ENCODE measurements around the gene ABHD2. TPM values are rescaled to one million over a fixed set of nuclear protein-coding genes. Genes with fewer than 3 reads are reported as not detected.
"Not testable (repeated sequence)": the region's sequence is repeated elsewhere in the genome, so short reads cannot be mapped to it uniquely, and the experiment has no call there.

Gene ABHD2
- total and polyA plus RNA-seq, 2 donors: 5.6 to 13.7 TPM

- peaks cover 3 to 16% of the 10 kb centered on the region in 2 donors for H3K4me1 ChIP-seq (ENCODE audit: control insufficient read depth in 2 of 2, insufficient read depth in 2 of 2, low read length in 2 of 2)
- peak overlapping the region; percentile 80 to 90 for H3K4me3 ChIP-seq (ENCODE audit: low read length in 2 of 2)
- no peak for DNase-seq (ENCODE audit: low read depth in 6 of 9, low spot score in 9 of 9)
- peak overlapping the region in 1 of 2 donors; percentile 50 for H3K27ac ChIP-seq (ENCODE audit: low read depth in 1 of 2, low read length in 1 of 2)
- under 1% methylated on average over 6 of the region's 6 CpGs for WGBS
- peaks cover 4 to 19% of the 10 kb centered on the region in 2 donors for H3K36me3 ChIP-seq (ENCODE audit: control insufficient read depth in 2 of 2, insufficient read depth in 2 of 2, low read length in 1 of 2)
- H3K9me3 ChIP-seq (ENCODE audit: control insufficient read depth in 2 of 2, insufficient read depth in 1 of 2, low read length in 1 of 2): peaks cover 0 to 3% of the 10 kb centered on the region in 2 donors
- H3K27me3 ChIP-seq (ENCODE audit: control insufficient read depth in 2 of 2, insufficient read depth in 1 of 2, low read length in 1 of 2): peaks cover 0 to 9% of the 10 kb centered on the region in 2 donors
These were observed 156.3 kb downstream of the ABHD2 start for GRCh38 chr15:89244574-89244903.

- H3K27ac ChIP-seq (ENCODE audit: low read depth in 1 of 2, low read length in 1 of 2): no peak overlapping the region
These were observed 159.2 kb downstream of the ABHD2 start for GRCh38 chr15:89247446-89247845.

GRCh38 chr15:89248584-89248983, 160.3 kb downstream of the ABHD2 start:
- peaks cover 0 to under 1% of the 10 kb centered on the region in 2 donors for H3K27me3 ChIP-seq (ENCODE audit: control insufficient read depth in 2 of 2, insufficient read depth in 1 of 2, low read length in 1 of 2)
- over 99% methylated on average over 2 of the region's 2 CpGs for WGBS
- peaks cover 3 to 10% of the 10 kb centered on the region in 2 donors for H3K4me1 ChIP-seq (ENCODE audit: control insufficient read depth in 2 of 2, insufficient read depth in 2 of 2, low read length in 2 of 2)
- no peak overlapping the region for H3K4me3 ChIP-seq (ENCODE audit: low read length in 2 of 2)
- no peak overlapping the region for H3K27ac ChIP-seq (ENCODE audit: low read depth in 1 of 2, low read length in 1 of 2)
- no peak for DNase-seq (ENCODE audit: low read depth in 6 of 9, low spot score in 9 of 9)
- H3K36me3 ChIP-seq (ENCODE audit: control insufficient read depth in 2 of 2, insufficient read depth in 2 of 2, low read length in 1 of 2): peaks cover 4 to 27% of the 10 kb centered on the region in 2 donors
- H3K9me3 ChIP-seq (ENCODE audit: control insufficient read depth in 2 of 2, insufficient read depth in 1 of 2, low read length in 1 of 2): peaks cover 0 to 3% of the 10 kb centered on the region in 2 donors

More at GRCh38 chr15:89247446-89247845, 159.2 kb downstream of the ABHD2 start:
- H3K36me3 ChIP-seq (ENCODE audit: control insufficient read depth in 2 of 2, insufficient read depth in 2 of 2, low read length in 1 of 2): peaks cover 4 to 23% of the 10 kb centered on the region in 2 donors
- H3K27me3 ChIP-seq (ENCODE audit: control insufficient read depth in 2 of 2, insufficient read depth in 1 of 2, low read length in 1 of 2): peaks cover 0 to 9% of the 10 kb centered on the region in 2 donors
- no peak overlapping the region for H3K4me3 ChIP-seq (ENCODE audit: low read length in 2 of 2)
- no peak for DNase-seq (ENCODE audit: low read depth in 6 of 9, low spot score in 9 of 9)
- H3K9me3 ChIP-seq (ENCODE audit: control insufficient read depth in 2 of 2, insufficient read depth in 1 of 2, low read length in 1 of 2): peaks cover 0 to 3% of the 10 kb centered on the region in 2 donors
- peaks cover 3 to 16% of the 10 kb centered on the region in 2 donors for H3K4me1 ChIP-seq (ENCODE audit: control insufficient read depth in 2 of 2, insufficient read depth in 2 of 2, low read length in 2 of 2)
- 89% methylated on average over 2 of the region's 2 CpGs for WGBS

DNA sequence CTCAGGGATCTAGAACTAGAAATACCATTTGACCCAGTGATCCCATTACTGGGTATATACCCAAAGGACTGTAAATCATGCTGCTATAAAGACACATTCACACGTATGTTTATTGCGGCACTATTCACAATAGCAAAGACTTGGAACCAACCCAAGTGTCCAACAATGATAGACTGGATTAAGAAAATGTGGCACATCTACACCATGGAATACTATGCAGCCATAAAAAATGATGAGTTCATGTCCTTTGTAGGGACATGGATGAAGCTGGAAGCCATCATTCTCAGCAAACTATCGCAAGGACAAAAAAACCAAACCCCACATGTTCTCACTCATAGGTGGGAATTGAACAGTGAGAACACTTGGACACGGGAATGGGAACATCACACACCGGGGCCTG, 161.9 kb downstream of the ABHD2 start:
- WGBS: 93% methylated on average over 5 of the region's 5 CpGs
- not testable (repeated sequence) for DNase-seq (ENCODE audit: low read depth in 6 of 9, low spot score in 9 of 9); H3K27me3 ChIP-seq (ENCODE audit: control insufficient read depth in 2 of 2, insufficient read depth in 1 of 2, low read length in 1 of 2); H3K4me3 ChIP-seq (ENCODE audit: low read length in 2 of 2); H3K4me1 ChIP-seq (ENCODE audit: control insufficient read depth in 2 of 2, insufficient read depth in 2 of 2, low read length in 2 of 2); H3K27ac ChIP-seq (ENCODE audit: low read depth in 1 of 2, low read length in 1 of 2); H3K9me3 ChIP-seq (ENCODE audit: control insufficient read depth in 2 of 2, insufficient read depth in 1 of 2, low read length in 1 of 2)
- peaks cover 9 to 39% of the 10 kb centered on the region in 2 donors for H3K36me3 ChIP-seq (ENCODE audit: control insufficient read depth in 2 of 2, insufficient read depth in 2 of 2, low read length in 1 of 2)

Other genes starting within 250 kb of the ABHD2 start
- 17.3 TPM for gene HAPLN3, start 192.9 kb upstream of the ABHD2 start, total RNA-seq
- gene HAPLN3, start 192.9 kb upstream of the ABHD2 start, polyA plus RNA-seq: 20.1 TPM
- gene MFGE8, start 175.1 kb upstream of the ABHD2 start, total RNA-seq: 21.8 TPM
- gene MFGE8, start 175.1 kb upstream of the ABHD2 start, polyA plus RNA-seq: 84.9 TPM
- 0.14 TPM for gene RLBP1, start 133.1 kb downstream of the ABHD2 start, total RNA-seq
- gene RLBP1, start 133.1 kb downstream of the ABHD2 start, polyA plus RNA-seq: 0.32 TPM
- 55.1 TPM for gene FANCI, start 155.5 kb downstream of the ABHD2 start, total RNA-seq
- gene FANCI, start 155.5 kb downstream of the ABHD2 start, polyA plus RNA-seq: 6.8 TPM
- gene POLG, start 246.4 kb downstream of the ABHD2 start, total RNA-seq: 59.1 TPM
- gene POLG, start 246.4 kb downstream of the ABHD2 start, polyA plus RNA-seq: 80.5 TPM